ENCODE data around the gene NPW. TPM values are rescaled to one million over a fixed set of nuclear protein-coding genes. Genes with fewer than 3 reads are reported as not detected.
"Not testable (repeated sequence)": the region's sequence is repeated elsewhere in the genome, so short reads cannot be mapped to it uniquely, and the experiment has no call there.

The NPW gene
- total RNA-seq, 2 experiments from 2014 or later = 1.3 to 1.9 TPM

- no peak overlapping the region for H3K27ac Mint-ChIP-seq
- peaks cover 10% of the 10 kb centered on the region for H3K4me1 Mint-ChIP-seq (ENCODE audit: low read depth)
- CTCF ChIA-PET = no interaction called here
- H3K9me3 Mint-ChIP-seq = no peaks in the 10 kb centered on the region
- H3K27me3 Mint-ChIP-seq (ENCODE audit: low read depth) = peaks cover 4% of the 10 kb centered on the region
- no peak overlapping the region for H3K4me3 Mint-ChIP-seq
- no peak for DNase-seq
- intact Hi-C loops (cut with micrococcal nuclease) = loop anchor here (2.0 kb wide), 1 partner anchor 17 kb away; the partner anchor contains the start of genes NTHL1 and TSC2
- no peaks in the 10 kb centered on the region for H3K36me3 Mint-ChIP-seq (ENCODE audit: low read depth)
These were observed 9.8 kb downstream of the NPW start for GRCh38 chr16:2029350-2029749.

GRCh38 chr16:2030036-2030435 is 10.5 kb downstream of the NPW start:
- intact Hi-C loops (cut with micrococcal nuclease) = no loop called here
- CTCF ChIA-PET = interaction anchor here (0.8 kb wide), 1 partner anchor 18 kb away, joined by 3 read pairs; the partner anchor contains the start of gene TSC2
- Mint-ChIP-seq H3K9me3 (no peaks in the 10 kb centered on the region), H3K27ac (no peak overlapping the region), H3K27me3 (ENCODE audit: low read depth) (peaks cover 4% of the 10 kb centered on the region), H3K4me3 (no peak overlapping the region), H3K4me1 (ENCODE audit: low read depth) (peaks cover 10% of the 10 kb centered on the region), H3K36me3 (ENCODE audit: low read depth) (no peaks in the 10 kb centered on the region)
- DNase-seq = no peak

GRCh38 chr16:2031081-2031577 is 11.5 kb downstream of the NPW start:
- Mint-ChIP-seq H3K4me3 (no peak overlapping the region), H3K36me3 (ENCODE audit: low read depth) (no peaks in the 10 kb centered on the region)
- CTCF ChIA-PET = interaction anchor here (1.8 kb wide), 1 partner anchor 109 kb away, joined by 5 read pairs; no protein-coding TSS in a partner anchor

DNA sequence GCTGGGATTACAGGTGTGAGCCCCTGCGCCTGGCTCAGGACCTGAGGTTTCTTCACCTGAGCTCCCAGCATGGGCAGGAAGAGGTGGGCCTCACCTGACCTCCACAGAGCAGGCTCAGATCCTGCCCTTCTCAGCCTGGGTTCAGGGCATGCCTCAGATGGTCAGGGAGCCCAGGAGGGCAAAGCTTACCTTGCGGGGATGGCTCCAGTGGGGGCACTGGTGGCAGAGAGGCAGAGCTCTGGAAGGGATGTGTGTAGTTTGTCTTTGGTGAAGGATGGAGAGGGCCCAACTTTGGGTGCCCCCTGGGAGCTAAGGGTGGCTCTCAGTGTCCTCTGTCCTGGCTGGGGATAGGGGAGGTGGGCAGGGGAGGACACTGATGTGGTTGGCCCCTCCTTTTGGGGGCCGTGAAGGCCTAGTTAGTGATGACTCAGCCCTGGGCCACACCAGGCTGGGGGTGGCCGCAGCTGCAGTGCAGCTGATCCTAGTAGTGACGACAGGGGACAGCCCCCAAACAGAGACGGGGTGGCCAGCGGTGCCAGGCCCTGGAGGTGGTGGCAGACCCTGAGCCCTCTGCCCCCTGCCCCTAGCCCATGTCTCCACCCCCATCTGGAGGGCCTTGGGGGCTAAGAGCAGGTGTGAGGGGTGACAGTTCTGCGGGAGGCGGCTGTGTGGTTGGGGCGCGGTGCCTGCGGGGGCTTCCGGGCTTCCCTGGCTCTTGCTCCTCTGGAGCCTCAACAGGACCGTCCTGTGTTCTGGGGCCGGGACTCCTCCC is 12.9 kb downstream of the NPW start:
- H3K4me3 Mint-ChIP-seq = no peak overlapping the region
- peaks cover 2% of the 10 kb centered on the region for H3K4me1 Mint-ChIP-seq (ENCODE audit: low read depth)
- H3K27ac Mint-ChIP-seq = no peak overlapping the region
- H3K36me3 Mint-ChIP-seq (ENCODE audit: low read depth) = no peaks in the 10 kb centered on the region
- H3K27me3 Mint-ChIP-seq (ENCODE audit: low read depth) = peaks cover 3% of the 10 kb centered on the region
- no peaks in the 10 kb centered on the region for H3K9me3 Mint-ChIP-seq
- intact Hi-C loops (cut with micrococcal nuclease) = no loop called here
- DNase-seq = no peak
- CTCF ChIA-PET = interaction anchor here (1.8 kb wide), 1 partner anchor 108 kb away, joined by 5 read pairs; no protein-coding TSS in a partner anchor

More at GRCh38 chr16:2031081-2031577, 11.5 kb downstream of the NPW start:
- no peak overlapping the region for H3K27ac Mint-ChIP-seq
- intact Hi-C loops (cut with micrococcal nuclease) = no loop called here
- H3K9me3 Mint-ChIP-seq = no peaks in the 10 kb centered on the region
- H3K27me3 Mint-ChIP-seq (ENCODE audit: low read depth) = peaks cover 4% of the 10 kb centered on the region
- H3K4me1 Mint-ChIP-seq (ENCODE audit: low read depth) = peaks cover 4% of the 10 kb centered on the region
- DNase-seq = no peak

DNA sequence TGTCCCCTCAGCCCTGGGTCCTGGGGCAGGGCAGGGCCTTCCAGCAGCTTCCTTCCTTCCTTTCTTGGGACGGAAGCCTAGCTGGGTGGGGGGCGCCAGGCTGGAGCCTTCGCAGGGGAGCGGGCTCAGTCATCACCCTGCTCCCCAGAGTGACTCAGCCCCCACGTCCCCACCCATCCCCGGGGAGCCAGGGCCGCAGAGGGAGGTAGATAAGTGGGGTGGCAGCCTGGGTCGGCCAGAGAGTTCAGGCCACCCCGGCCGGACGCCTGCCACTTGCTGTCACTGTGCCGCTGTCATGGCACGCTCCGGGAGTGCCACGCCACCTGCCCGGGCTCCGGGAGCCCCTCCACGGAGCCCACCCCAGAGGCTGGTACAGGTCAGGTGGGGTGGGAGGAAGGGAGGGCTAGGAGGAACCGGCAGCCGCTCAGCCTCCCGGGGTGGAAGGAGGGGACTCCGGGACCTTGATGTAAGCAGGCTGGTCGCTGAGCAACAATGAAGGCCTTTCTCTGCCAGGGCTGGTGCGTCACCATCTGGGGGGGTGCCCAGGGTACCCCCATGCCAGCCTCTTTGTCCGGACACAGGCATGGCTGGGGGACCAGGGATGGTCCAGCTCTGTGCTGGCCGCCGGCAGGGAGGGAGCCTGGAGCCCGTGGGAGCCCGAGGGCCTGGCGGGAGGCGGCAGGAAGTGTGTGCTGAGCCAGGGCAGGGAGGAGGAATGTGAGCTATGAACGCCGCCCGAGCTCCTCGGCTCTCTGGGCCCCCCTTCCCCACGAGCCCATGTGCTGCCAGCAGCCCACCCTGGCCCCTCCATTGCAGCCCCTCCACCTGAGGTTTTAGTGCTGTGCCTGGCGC is 13.7 kb downstream of the NPW start:
- H3K4me1 Mint-ChIP-seq (ENCODE audit: low read depth) = no peaks in the 10 kb centered on the region
- CTCF ChIA-PET = no interaction called here
- H3K27ac Mint-ChIP-seq = no peak overlapping the region
- no peak for DNase-seq
- intact Hi-C loops (cut with micrococcal nuclease) = no loop called here
- no peak overlapping the region for H3K4me3 Mint-ChIP-seq
- no peaks in the 10 kb centered on the region for H3K9me3 Mint-ChIP-seq
- no peaks in the 10 kb centered on the region for H3K36me3 Mint-ChIP-seq (ENCODE audit: low read depth)
- no peaks in the 10 kb centered on the region for H3K27me3 Mint-ChIP-seq (ENCODE audit: low read depth)

DNA sequence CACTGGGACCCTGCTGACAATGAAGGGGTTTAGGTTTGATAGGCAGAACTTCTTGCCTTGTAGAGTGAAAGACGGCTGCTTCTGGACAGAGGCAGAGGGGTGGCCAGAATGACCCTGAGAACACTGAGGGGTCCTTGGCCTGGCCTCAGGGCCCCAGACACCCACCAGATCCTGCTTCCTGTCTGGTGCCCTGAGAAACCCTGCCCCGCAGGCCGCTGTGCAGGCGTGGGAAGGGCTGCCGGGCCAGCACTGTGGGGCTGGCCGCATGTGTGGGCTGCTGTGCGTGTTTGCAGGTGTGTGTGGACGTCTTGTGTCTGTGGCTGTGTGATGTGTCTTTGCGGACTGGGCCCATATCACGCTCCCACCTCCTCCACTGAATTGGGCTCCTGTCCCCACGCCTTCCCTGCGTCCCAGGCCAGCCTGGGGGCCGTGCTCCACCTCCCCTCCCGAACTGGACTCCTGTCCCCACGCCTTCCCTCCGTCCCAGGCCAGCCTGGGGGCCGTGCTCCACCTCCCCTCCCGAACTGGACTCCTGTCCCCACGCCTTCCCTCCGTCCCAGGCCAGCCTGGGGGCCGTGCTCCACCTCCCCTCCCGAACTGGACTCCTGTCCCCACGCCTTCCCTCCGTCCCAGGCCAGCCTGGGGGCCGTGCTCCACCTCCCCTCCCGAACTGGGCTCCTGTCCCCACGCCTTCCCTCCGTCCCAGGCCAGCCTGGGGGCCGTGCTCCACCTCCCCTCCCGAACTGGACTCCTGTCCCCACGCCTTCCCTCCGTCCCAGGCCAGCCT is 14.5 kb downstream of the NPW start:
- H3K36me3 Mint-ChIP-seq (ENCODE audit: low read depth); DNase-seq; H3K27me3 Mint-ChIP-seq (ENCODE audit: low read depth); H3K27ac Mint-ChIP-seq; H3K4me1 Mint-ChIP-seq (ENCODE audit: low read depth); H3K9me3 Mint-ChIP-seq; CTCF ChIA-PET; H3K4me3 Mint-ChIP-seq; intact Hi-C loops (cut with micrococcal nuclease): not testable (repeated sequence)

DNA sequence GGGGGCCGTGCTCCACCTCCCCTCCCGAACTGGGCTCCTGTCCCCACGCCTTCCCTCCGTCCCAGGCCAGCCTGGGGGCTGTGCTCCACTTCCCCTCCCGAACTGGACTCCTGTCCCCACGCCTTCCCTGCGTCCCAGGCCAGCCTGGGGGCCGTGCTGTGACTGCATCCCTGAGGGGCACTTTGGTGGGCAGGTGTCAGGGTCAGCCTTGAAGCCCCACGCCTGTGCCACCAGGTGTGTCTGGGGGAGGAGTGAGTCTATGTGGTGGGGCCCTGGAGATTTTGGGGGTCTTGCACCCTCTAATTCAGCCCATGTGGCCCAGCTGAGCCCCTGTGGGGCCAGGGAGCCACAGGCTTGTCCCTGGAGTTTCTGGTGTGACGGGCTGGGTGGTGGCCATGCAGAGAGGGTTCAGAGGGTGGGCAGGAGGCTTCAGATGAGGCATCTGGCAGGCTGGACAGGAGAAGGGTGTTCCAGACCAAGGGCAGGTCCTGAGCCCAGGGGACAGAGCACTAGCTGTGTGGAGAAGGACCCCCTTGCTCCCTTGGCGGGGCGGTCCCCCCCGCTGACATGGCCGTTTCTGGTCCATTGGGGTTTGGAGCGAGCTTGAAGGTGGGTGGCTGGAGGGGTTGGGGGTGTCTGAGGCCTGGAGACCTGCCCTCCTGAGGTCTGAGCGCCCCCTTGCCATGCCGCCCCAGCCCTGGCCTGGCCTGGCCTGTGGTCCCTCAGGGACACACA is 15.3 kb downstream of the NPW start:
- no peak for DNase-seq
- no peaks in the 10 kb centered on the region for H3K9me3 Mint-ChIP-seq
- H3K4me3 Mint-ChIP-seq = no peak overlapping the region
- no peaks in the 10 kb centered on the region for H3K36me3 Mint-ChIP-seq (ENCODE audit: low read depth)
- H3K4me1 Mint-ChIP-seq (ENCODE audit: low read depth) = no peaks in the 10 kb centered on the region
- intact Hi-C loops (cut with micrococcal nuclease) = no loop called here
- CTCF ChIA-PET = interaction anchor here (1.1 kb wide), 1 partner anchor 12 kb away, joined by 3 read pairs; no protein-coding TSS in a partner anchor
- H3K27ac Mint-ChIP-seq = no peak overlapping the region
- H3K27me3 Mint-ChIP-seq (ENCODE audit: low read depth) = no peaks in the 10 kb centered on the region

GRCh38 chr16:2035431-2036199 is 16.0 kb downstream of the NPW start:
- CTCF ChIA-PET = interaction anchor here (1.1 kb wide), 1 partner anchor 13 kb away, joined by 3 read pairs; no protein-coding TSS in a partner anchor
- intact Hi-C loops (cut with micrococcal nuclease) = no loop called here

DNA sequence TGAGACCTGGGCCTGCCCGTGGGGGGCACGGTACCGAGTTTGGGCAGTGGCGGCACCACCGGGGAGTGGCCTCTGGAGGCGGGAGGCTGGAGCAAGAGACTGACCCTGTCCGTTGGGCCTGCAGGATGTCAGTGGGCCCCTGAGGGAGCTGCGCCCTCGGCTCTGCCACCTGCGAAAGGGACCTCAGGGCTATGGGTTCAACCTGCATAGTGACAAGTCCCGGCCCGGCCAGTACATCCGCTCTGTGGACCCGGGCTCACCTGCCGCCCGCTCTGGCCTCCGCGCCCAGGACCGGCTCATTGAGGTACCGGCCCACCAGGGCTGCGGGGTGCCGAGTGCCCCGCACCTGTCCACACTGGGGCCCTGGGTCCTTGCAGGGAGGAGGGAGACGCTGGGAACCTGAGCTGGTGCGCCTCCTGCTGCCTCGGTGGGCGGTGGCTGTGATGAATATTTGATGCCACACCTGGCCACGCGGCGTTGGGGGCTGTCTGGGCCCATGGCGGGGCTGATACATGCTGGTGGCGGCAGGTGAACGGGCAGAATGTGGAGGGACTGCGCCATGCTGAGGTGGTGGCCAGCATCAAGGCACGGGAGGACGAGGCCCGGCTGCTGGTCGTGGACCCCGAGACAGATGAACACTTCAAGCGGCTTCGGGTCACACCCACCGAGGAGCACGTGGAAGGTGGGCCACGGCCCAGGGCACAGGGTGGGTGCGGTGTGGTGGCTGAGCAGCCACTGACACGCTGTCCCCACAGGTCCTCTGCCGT is 16.8 kb downstream of the NPW start:
- Mint-ChIP-seq H3K4me3 (no peak overlapping the region), H3K27me3 (ENCODE audit: low read depth) (no peaks in the 10 kb centered on the region), H3K36me3 (ENCODE audit: low read depth) (no peaks in the 10 kb centered on the region), H3K9me3 (no peaks in the 10 kb centered on the region), H3K27ac (no peak overlapping the region), H3K4me1 (ENCODE audit: low read depth) (no peaks in the 10 kb centered on the region)
- CTCF ChIA-PET = interaction anchor here (1.1 kb wide), 1 partner anchor 14 kb away, joined by 3 read pairs; no protein-coding TSS in a partner anchor
- intact Hi-C loops (cut with micrococcal nuclease) = no loop called here
- DNase-seq = no peak

More at GRCh38 chr16:2035431-2036199, 16.0 kb downstream of the NPW start:
- Mint-ChIP-seq H3K4me1 (ENCODE audit: low read depth) (no peaks in the 10 kb centered on the region), H3K9me3 (no peaks in the 10 kb centered on the region), H3K27ac (no peak overlapping the region), H3K4me3 (no peak overlapping the region), H3K36me3 (ENCODE audit: low read depth) (no peaks in the 10 kb centered on the region), H3K27me3 (ENCODE audit: low read depth) (no peaks in the 10 kb centered on the region)
- DNase-seq = no peak

GRCh38 chr16:2037115-2037514 is 17.5 kb downstream of the NPW start:
- H3K36me3 Mint-ChIP-seq (ENCODE audit: low read depth) = no peaks in the 10 kb centered on the region
- no peak overlapping the region for H3K4me3 Mint-ChIP-seq
- DNase-seq = no peak
- intact Hi-C loops (cut with micrococcal nuclease) = no loop called here
- H3K27me3 Mint-ChIP-seq (ENCODE audit: low read depth) = no peaks in the 10 kb centered on the region
- H3K4me1 Mint-ChIP-seq (ENCODE audit: low read depth) = no peaks in the 10 kb centered on the region
- CTCF ChIA-PET = no interaction called here
- H3K27ac Mint-ChIP-seq = no peak overlapping the region
- H3K9me3 Mint-ChIP-seq = no peaks in the 10 kb centered on the region
